SK-N-SH (cell line): Measurements from ENCODE around the gene ART4. TPM values are rescaled to one million over a fixed set of nuclear protein-coding genes. Genes with fewer than 3 reads are reported as not detected.

ENCODE experiments used
- CTCF ChIA-PET: fragments of 300-600, 350-600 bp; formaldehyde crosslinking; extraction: SDS; loops from one replicate; lab custom pipeline; 2021; lab: Yijun Ruan, JAX
- POLR2A ChIA-PET: fragments of 350-600 bp; sonication (Branson Sonifier 250); formaldehyde crosslinking; extraction: SDS; loops from one replicate; lab custom pipeline; 2020; ENCODE audit warnings: antibody characterized with exemption, inconsistent platforms; lab: Yijun Ruan, JAX
- DNase-seq: peaks from one replicate; pipeline ENCODE4 v3.0.0; 2012
- H2AFZ ChIP-seq: fragments of 200-600 bp; sonication (generic); 2 replicates; pipeline ENCODE4 v1.8.1; 2016; ENCODE audit warnings: antibody characterized with exemption, mild to moderate bottlenecking, low read depth
- H3F3A ChIP-seq: fragments of 200-600 bp; sonication (generic); replicated peaks from 2 replicates; pipeline ENCODE3; 2016; ENCODE audit warnings: antibody characterized with exemption, mild to moderate bottlenecking; ENCODE audit not compliant: insufficient read depth
- H3K27ac ChIP-seq, 2 experiments: fragments of 200-500 bp in 1 of 2; fragments of 200-600 bp in 1 of 2; sonication (Bioruptor generic) in 1 of 2; sonication (generic), shearing (Covaris generic) in 1 of 2; 2 replicates each; pipeline versions ENCODE4 v1.5.1 to v1.6.1; 2014 to 2016; ENCODE audit warnings: low read depth in 2 of 2, inconsistent platforms in 1 of 2, low read length in 1 of 2, mild to moderate bottlenecking in 1 of 2, mixed read lengths in 1 of 2
- H3K27me3 ChIP-seq: fragments of 200-600 bp; sonication (generic), shearing (Covaris generic); 2 replicates; pipeline ENCODE4 v1.6.1; 2016; ENCODE audit warnings: mixed run types; ENCODE audit not compliant: insufficient read depth
- H3K36me3 ChIP-seq, 2 experiments: fragments of 200-500 bp in 1 of 2; fragments of 200-600 bp in 1 of 2; sonication (Bioruptor generic) in 1 of 2; sonication (generic) in 1 of 2; replicated peaks in 1 of 2; 2 replicates each; pipeline versions ENCODE3 to v1.5.1; 2014 to 2016; ENCODE audit warnings: low read length in 1 of 2, mild to moderate bottlenecking in 1 of 2; ENCODE audit not compliant: insufficient read depth in 2 of 2, control insufficient read depth in 1 of 2
- H3K4me1 ChIP-seq, 2 experiments: fragments of 200-500 bp in 1 of 2; fragments of 200-600 bp in 1 of 2; sonication (Bioruptor generic) in 1 of 2; sonication (generic), shearing (Covaris generic) in 1 of 2; 2 replicates each; pipeline versions ENCODE4 v1.5.1 to v1.6.1; 2014 to 2016; ENCODE audit warnings: low read depth in 1 of 2, low read length in 1 of 2, mixed run types in 1 of 2; ENCODE audit not compliant: insufficient read depth in 2 of 2, control insufficient read depth in 1 of 2
- H3K4me2 ChIP-seq: fragments of 200-600 bp; sonication (generic), shearing (Covaris generic); 2 replicates; pipeline ENCODE4 v1.6.1; 2017; ENCODE audit warnings: mixed run types
- H3K4me3 ChIP-seq, 2 experiments: fragments of 200-500 bp in 1 of 2; fragments of 200-600 bp in 1 of 2; sonication (Bioruptor generic) in 1 of 2; sonication (generic), shearing (Covaris generic) in 1 of 2; 2 replicates each; pipeline versions ENCODE4 v1.5.1 to v1.8.1; 2014 to 2016; ENCODE audit warnings: low read depth in 2 of 2, inconsistent platforms in 1 of 2, low read length in 1 of 2, mild to moderate bottlenecking in 1 of 2, mixed read lengths in 1 of 2, moderate library complexity in 1 of 2
- H3K79me2 ChIP-seq: fragments of 200-600 bp; sonication (generic); 2 replicates; pipeline ENCODE4 v1.8.1; 2017; ENCODE audit warnings: mild to moderate bottlenecking; ENCODE audit not compliant: insufficient read depth
- H3K9ac ChIP-seq: fragments of 200-600 bp; sonication (generic); 2 replicates; pipeline ENCODE4 v1.6.1; 2017; ENCODE audit warnings: mixed run types
- H3K9me2 ChIP-seq: fragments of 200-600 bp; sonication (generic); 2 replicates; pipeline ENCODE4 v1.6.1; 2017; ENCODE audit warnings: mixed run types
- H3K9me3 ChIP-seq: fragments of 200-600 bp; sonication (generic); 2 replicates; pipeline ENCODE4 v1.6.1; 2017; ENCODE audit warnings: mixed run types, mild to moderate bottlenecking, moderate library complexity
- H4K20me1 ChIP-seq: fragments of 200-600 bp; sonication (generic); 2 replicates; pipeline ENCODE4 v1.6.1; 2017; ENCODE audit warnings: mild to moderate bottlenecking, mixed run types; ENCODE audit not compliant: insufficient read depth
- CHD2 ChIP-seq: fragments of 150-350 bp; IDR thresholded peaks from 2 replicates; pipeline ENCODE4 v1.6.1; 2018; ENCODE audit warnings: low read length; ENCODE audit not compliant: partially characterized antibody
- FOSL2 ChIP-seq: IDR thresholded peaks from 2 replicates; pipeline ENCODE4 v1.4.0; 2012; ENCODE audit warnings: low read depth, mild to moderate bottlenecking, moderate library complexity, borderline replicate concordance
- FOXJ3 ChIP-seq: sonication (generic); formaldehyde crosslinking; IDR thresholded peaks from 2 replicates; pipeline ENCODE4 v1.5.1; 2020; ENCODE audit warnings: mild to moderate bottlenecking, missing genetic modification reagents
- FOXM1 ChIP-seq: IDR thresholded peaks from 2 replicates; pipeline ENCODE4 v1.4.0; 2012; ENCODE audit warnings: low read depth, mild to moderate bottlenecking
- GATA2 ChIP-seq: sonication (generic); formaldehyde crosslinking; IDR thresholded peaks from 2 replicates; pipeline ENCODE4 v1.5.0; 2020; ENCODE audit warnings: mild to moderate bottlenecking, missing genetic modification reagents
- MXI1 ChIP-seq: IDR thresholded peaks from 2 replicates; pipeline ENCODE4 v1.6.1; 2012; ENCODE audit warnings: mild to moderate bottlenecking, low read depth, low read length, improper control_type of control experiment
- NFIC ChIP-seq: IDR thresholded peaks from 2 replicates; pipeline ENCODE4 v1.4.0; 2012; ENCODE audit warnings: borderline replicate concordance
- PBX3 ChIP-seq: IDR thresholded peaks from 2 replicates; pipeline ENCODE4; 2012
- POLR2AphosphoS5 ChIP-seq: IDR thresholded peaks from 2 replicates; pipeline ENCODE4 v1.6.1; 2012; ENCODE audit warnings: low read depth, low read length
- RCOR1 ChIP-seq: fragments of 150-350 bp; IDR thresholded peaks from 2 replicates; pipeline ENCODE4 v1.6.1; 2017; ENCODE audit warnings: antibody characterized with exemption, low read length
- RFX5 ChIP-seq: IDR thresholded peaks from 2 replicates; pipeline ENCODE4 v1.6.1; 2012; ENCODE audit warnings: mild to moderate bottlenecking, improper control_type of control experiment, low read length
- RXRA ChIP-seq: IDR thresholded peaks from 2 replicates; pipeline ENCODE4 v1.4.0; 2012; ENCODE audit warnings: low read depth, mild to moderate bottlenecking, borderline replicate concordance
- SIN3A ChIP-seq: IDR thresholded peaks from 2 replicates; pipeline ENCODE4 v1.6.1; 2012; ENCODE audit warnings: low read depth, mild to moderate bottlenecking, low read length, moderate library complexity, borderline replicate concordance
- YY1 ChIP-seq: IDR thresholded peaks from 2 replicates; pipeline ENCODE4 v1.4.0; 2012; ENCODE audit warnings: low read depth, mild to moderate bottlenecking
- WGBS: methylation state at CpG from one replicate; pipeline ENCODE4 v1.1.6; 2017; ENCODE audit warnings: low lambda C conversion rate; 5-methylcytosine and 5-hydroxymethylcytosine counted together
- polyA plus RNA-seq, 3 experiments: library from polyadenylated mRNA; depleted of rRNA; stranded (reverse); fragments of >200 nt; gene quantifications; 2 replicates each; pipeline ENCODE4 v1.2.3, GENCODE V29; 2012
- TF ChIP-seq, protein P1 (sequence below): fragments of 150-350 bp; IDR thresholded peaks from 2 replicates; pipeline ENCODE4 v1.6.1; 2016; ENCODE audit warnings: mild to moderate bottlenecking, low read depth, low read length
- TF ChIP-seq, protein P2 (sequence below): fragments of 150-350 bp; IDR thresholded peaks from 2 replicates; pipeline ENCODE4 v1.6.1; 2017; ENCODE audit warnings: antibody characterized with exemption, low read length, low read depth, borderline replicate concordance
- TF ChIP-seq, protein P3 (sequence below): IDR thresholded peaks from 2 replicates; pipeline ENCODE4 v1.6.1; 2012; ENCODE audit warnings: mild to moderate bottlenecking, low read depth, low read length, moderate library complexity

ART4 gene
- polyA plus RNA-seq, 1 of the 3 experiments (the other 2 are of a cell fraction), result not detected

- H3F3A ChIP-seq, result no peaks in the 10 kb centered on the region
- H3K27me3 ChIP-seq, result no peaks in the 10 kb centered on the region
- peaks cover 0 to 2% of the 10 kb centered on the region in 2 experiments for H3K36me3 ChIP-seq
- no peak overlapping the region for H3K9ac ChIP-seq
- 59% methylated on average over 2 of the region's 2 CpGs for WGBS
- no peak overlapping the region for H3K27ac ChIP-seq
- no peak overlapping the region for H3K4me2 ChIP-seq
- POLR2A ChIA-PET, result no interaction called here
- DNase-seq, result no peak
- no peaks in the 10 kb centered on the region for H3K9me3 ChIP-seq
- no peak overlapping the region for H2AFZ ChIP-seq
- TF ChIP-seq YY1 (no peak), POLR2AphosphoS5 (no peak), FOSL2 (no peak), SIN3A (no peak), RFX5 (no peak), CHD2 (no peak), RXRA (no peak), FOXM1 (no peak), MXI1 (no peak), RCOR1 (no peak), GATA2 (CRISPR knock-in tag) (no peak), NFIC (no peak), FOXJ3 (CRISPR knock-in tag) (no peak), PBX3 (no peak)
- TF ChIP-seq, protein P1, sequence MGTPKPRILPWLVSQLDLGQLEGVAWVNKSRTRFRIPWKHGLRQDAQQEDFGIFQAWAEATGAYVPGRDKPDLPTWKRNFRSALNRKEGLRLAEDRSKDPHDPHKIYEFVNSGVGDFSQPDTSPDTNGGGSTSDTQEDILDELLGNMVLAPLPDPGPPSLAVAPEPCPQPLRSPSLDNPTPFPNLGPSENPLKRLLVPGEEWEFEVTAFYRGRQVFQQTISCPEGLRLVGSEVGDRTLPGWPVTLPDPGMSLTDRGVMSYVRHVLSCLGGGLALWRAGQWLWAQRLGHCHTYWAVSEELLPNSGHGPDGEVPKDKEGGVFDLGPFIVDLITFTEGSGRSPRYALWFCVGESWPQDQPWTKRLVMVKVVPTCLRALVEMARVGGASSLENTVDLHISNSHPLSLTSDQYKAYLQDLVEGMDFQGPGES, result no peak
- TF ChIP-seq, protein P2, sequence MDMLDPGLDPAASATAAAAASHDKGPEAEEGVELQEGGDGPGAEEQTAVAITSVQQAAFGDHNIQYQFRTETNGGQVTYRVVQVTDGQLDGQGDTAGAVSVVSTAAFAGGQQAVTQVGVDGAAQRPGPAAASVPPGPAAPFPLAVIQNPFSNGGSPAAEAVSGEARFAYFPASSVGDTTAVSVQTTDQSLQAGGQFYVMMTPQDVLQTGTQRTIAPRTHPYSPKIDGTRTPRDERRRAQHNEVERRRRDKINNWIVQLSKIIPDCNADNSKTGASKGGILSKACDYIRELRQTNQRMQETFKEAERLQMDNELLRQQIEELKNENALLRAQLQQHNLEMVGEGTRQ, result no peak
- TF ChIP-seq, protein P3, sequence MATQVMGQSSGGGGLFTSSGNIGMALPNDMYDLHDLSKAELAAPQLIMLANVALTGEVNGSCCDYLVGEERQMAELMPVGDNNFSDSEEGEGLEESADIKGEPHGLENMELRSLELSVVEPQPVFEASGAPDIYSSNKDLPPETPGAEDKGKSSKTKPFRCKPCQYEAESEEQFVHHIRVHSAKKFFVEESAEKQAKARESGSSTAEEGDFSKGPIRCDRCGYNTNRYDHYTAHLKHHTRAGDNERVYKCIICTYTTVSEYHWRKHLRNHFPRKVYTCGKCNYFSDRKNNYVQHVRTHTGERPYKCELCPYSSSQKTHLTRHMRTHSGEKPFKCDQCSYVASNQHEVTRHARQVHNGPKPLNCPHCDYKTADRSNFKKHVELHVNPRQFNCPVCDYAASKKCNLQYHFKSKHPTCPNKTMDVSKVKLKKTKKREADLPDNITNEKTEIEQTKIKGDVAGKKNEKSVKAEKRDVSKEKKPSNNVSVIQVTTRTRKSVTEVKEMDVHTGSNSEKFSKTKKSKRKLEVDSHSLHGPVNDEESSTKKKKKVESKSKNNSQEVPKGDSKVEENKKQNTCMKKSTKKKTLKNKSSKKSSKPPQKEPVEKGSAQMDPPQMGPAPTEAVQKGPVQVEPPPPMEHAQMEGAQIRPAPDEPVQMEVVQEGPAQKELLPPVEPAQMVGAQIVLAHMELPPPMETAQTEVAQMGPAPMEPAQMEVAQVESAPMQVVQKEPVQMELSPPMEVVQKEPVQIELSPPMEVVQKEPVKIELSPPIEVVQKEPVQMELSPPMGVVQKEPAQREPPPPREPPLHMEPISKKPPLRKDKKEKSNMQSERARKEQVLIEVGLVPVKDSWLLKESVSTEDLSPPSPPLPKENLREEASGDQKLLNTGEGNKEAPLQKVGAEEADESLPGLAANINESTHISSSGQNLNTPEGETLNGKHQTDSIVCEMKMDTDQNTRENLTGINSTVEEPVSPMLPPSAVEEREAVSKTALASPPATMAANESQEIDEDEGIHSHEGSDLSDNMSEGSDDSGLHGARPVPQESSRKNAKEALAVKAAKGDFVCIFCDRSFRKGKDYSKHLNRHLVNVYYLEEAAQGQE, result no peak
- H3K4me1 ChIP-seq, result no peaks in the 10 kb centered on the region
- H3K9me2 ChIP-seq, result no peaks in the 10 kb centered on the region; the same call in 1 of the 2 replicates
- no peak overlapping the region for H3K4me3 ChIP-seq
- CTCF ChIA-PET, result no interaction called here
- H4K20me1 ChIP-seq, result no peaks in the 10 kb centered on the region
- H3K79me2 ChIP-seq, result no peaks in the 10 kb centered on the region
These were observed 33.5 kb upstream of the ART4 start for GRCh38 chr12:14876833-14877232.
